SK-N-SH (cell line): ENCODE measurements around the gene REEP3. TPM values are rescaled to one million over a fixed set of nuclear protein-coding genes. Genes with fewer than 3 reads are reported as not detected.

Experiments
- CTCF ChIA-PET: fragments of 300-600, 350-600 bp; formaldehyde crosslinking; extraction: SDS; loops from one replicate; lab custom pipeline; 2021; lab: Yijun Ruan, JAX
- POLR2A ChIA-PET: fragments of 350-600 bp; sonication (Branson Sonifier 250); formaldehyde crosslinking; extraction: SDS; loops from one replicate; lab custom pipeline; 2020; ENCODE audit warnings: antibody characterized with exemption, inconsistent platforms; lab: Yijun Ruan, JAX
- DNase-seq: peaks from one replicate; pipeline ENCODE4 v3.0.0; 2012
- H2AFZ ChIP-seq: fragments of 200-600 bp; sonication (generic); 2 replicates; pipeline ENCODE4 v1.8.1; 2016; ENCODE audit warnings: antibody characterized with exemption, mild to moderate bottlenecking, low read depth
- H3F3A ChIP-seq: fragments of 200-600 bp; sonication (generic); replicated peaks from 2 replicates; pipeline ENCODE3; 2016; ENCODE audit warnings: antibody characterized with exemption, mild to moderate bottlenecking; ENCODE audit not compliant: insufficient read depth
- H3K27ac ChIP-seq, 2 experiments: fragments of 200-500 bp in 1 of 2; fragments of 200-600 bp in 1 of 2; sonication (Bioruptor generic) in 1 of 2; sonication (generic), shearing (Covaris generic) in 1 of 2; 2 replicates each; pipeline versions ENCODE4 v1.5.1 to v1.6.1; 2014 to 2016; ENCODE audit warnings: low read depth in 2 of 2, inconsistent platforms in 1 of 2, low read length in 1 of 2, mild to moderate bottlenecking in 1 of 2, mixed read lengths in 1 of 2
- H3K27me3 ChIP-seq: fragments of 200-600 bp; sonication (generic), shearing (Covaris generic); 2 replicates; pipeline ENCODE4 v1.6.1; 2016; ENCODE audit warnings: mixed run types; ENCODE audit not compliant: insufficient read depth
- H3K36me3 ChIP-seq, 2 experiments: fragments of 200-500 bp in 1 of 2; fragments of 200-600 bp in 1 of 2; sonication (Bioruptor generic) in 1 of 2; sonication (generic) in 1 of 2; replicated peaks in 1 of 2; 2 replicates each; pipeline versions ENCODE3 to v1.5.1; 2014 to 2016; ENCODE audit warnings: low read length in 1 of 2, mild to moderate bottlenecking in 1 of 2; ENCODE audit not compliant: insufficient read depth in 2 of 2, control insufficient read depth in 1 of 2
- H3K4me1 ChIP-seq, 2 experiments: fragments of 200-500 bp in 1 of 2; fragments of 200-600 bp in 1 of 2; sonication (Bioruptor generic) in 1 of 2; sonication (generic), shearing (Covaris generic) in 1 of 2; 2 replicates each; pipeline versions ENCODE4 v1.5.1 to v1.6.1; 2014 to 2016; ENCODE audit warnings: low read depth in 1 of 2, low read length in 1 of 2, mixed run types in 1 of 2; ENCODE audit not compliant: insufficient read depth in 2 of 2, control insufficient read depth in 1 of 2
- H3K4me2 ChIP-seq: fragments of 200-600 bp; sonication (generic), shearing (Covaris generic); 2 replicates; pipeline ENCODE4 v1.6.1; 2017; ENCODE audit warnings: mixed run types
- H3K4me3 ChIP-seq, 2 experiments: fragments of 200-500 bp in 1 of 2; fragments of 200-600 bp in 1 of 2; sonication (Bioruptor generic) in 1 of 2; sonication (generic), shearing (Covaris generic) in 1 of 2; 2 replicates each; pipeline versions ENCODE4 v1.5.1 to v1.8.1; 2014 to 2016; ENCODE audit warnings: low read depth in 2 of 2, inconsistent platforms in 1 of 2, low read length in 1 of 2, mild to moderate bottlenecking in 1 of 2, mixed read lengths in 1 of 2, moderate library complexity in 1 of 2
- H3K79me2 ChIP-seq: fragments of 200-600 bp; sonication (generic); 2 replicates; pipeline ENCODE4 v1.8.1; 2017; ENCODE audit warnings: mild to moderate bottlenecking; ENCODE audit not compliant: insufficient read depth
- H3K9ac ChIP-seq: fragments of 200-600 bp; sonication (generic); 2 replicates; pipeline ENCODE4 v1.6.1; 2017; ENCODE audit warnings: mixed run types
- H3K9me2 ChIP-seq: fragments of 200-600 bp; sonication (generic); 2 replicates; pipeline ENCODE4 v1.6.1; 2017; ENCODE audit warnings: mixed run types
- H3K9me3 ChIP-seq: fragments of 200-600 bp; sonication (generic); 2 replicates; pipeline ENCODE4 v1.6.1; 2017; ENCODE audit warnings: mixed run types, mild to moderate bottlenecking, moderate library complexity
- H4K20me1 ChIP-seq: fragments of 200-600 bp; sonication (generic); 2 replicates; pipeline ENCODE4 v1.6.1; 2017; ENCODE audit warnings: mild to moderate bottlenecking, mixed run types; ENCODE audit not compliant: insufficient read depth
- CHD2 ChIP-seq: fragments of 150-350 bp; IDR thresholded peaks from 2 replicates; pipeline ENCODE4 v1.6.1; 2018; ENCODE audit warnings: low read length; ENCODE audit not compliant: partially characterized antibody
- ELF1 ChIP-seq: IDR thresholded peaks from 2 replicates; pipeline ENCODE4 v1.4.0; 2012
- GABPA ChIP-seq: IDR thresholded peaks from 2 replicates; pipeline ENCODE4 v1.4.0; 2012; ENCODE audit warnings: low read depth, mild to moderate bottlenecking
- JUND ChIP-seq: IDR thresholded peaks from 2 replicates; pipeline ENCODE4 v1.4.0; 2012
- POLR2AphosphoS5 ChIP-seq: IDR thresholded peaks from 2 replicates; pipeline ENCODE4 v1.6.1; 2012; ENCODE audit warnings: low read depth, low read length
- RCOR1 ChIP-seq: fragments of 150-350 bp; IDR thresholded peaks from 2 replicates; pipeline ENCODE4 v1.6.1; 2017; ENCODE audit warnings: antibody characterized with exemption, low read length
- SIN3A ChIP-seq: IDR thresholded peaks from 2 replicates; pipeline ENCODE4 v1.6.1; 2012; ENCODE audit warnings: low read depth, mild to moderate bottlenecking, low read length, moderate library complexity, borderline replicate concordance
- whole genome bisulfite sequencing: methylation state at CpG from one replicate; pipeline ENCODE4 v1.1.6; 2017; ENCODE audit warnings: low lambda C conversion rate; 5-methylcytosine and 5-hydroxymethylcytosine counted together
- polyA plus RNA-seq, 3 experiments: library from polyadenylated mRNA; depleted of rRNA; stranded (reverse); fragments of >200 nt; gene quantifications; 2 replicates each; pipeline ENCODE4 v1.2.3, GENCODE V29; 2012
- TF ChIP-seq, protein P1 (sequence below): IDR thresholded peaks from 2 replicates; pipeline ENCODE4 v1.6.1; 2012; ENCODE audit warnings: mild to moderate bottlenecking, low read depth, low read length, moderate library complexity
- TF ChIP-seq, protein P2 (sequence below): IDR thresholded peaks from 2 replicates; pipeline ENCODE4 v1.4.0; 2012; ENCODE audit warnings: low read depth, borderline replicate concordance

REEP3 gene
- polyA plus RNA-seq, 1 of the 3 experiments (the other 2 are of a cell fraction), result 7.6 TPM

- peaks cover 20% of the 10 kb centered on the region for H3F3A ChIP-seq
- H3K27me3 ChIP-seq, result no peaks in the 10 kb centered on the region
- TF ChIP-seq RCOR1 (no peak), JUND (0 out of 2 replicates have a peak, but pooled peaks have one; percentile 6)
- H3K79me2 ChIP-seq, result peaks cover 40% of the 10 kb centered on the region; the same call in 1 of the 2 replicates
- peaks cover 0 to 5% of the 10 kb centered on the region in 2 experiments for H3K36me3 ChIP-seq
- H3K4me2 ChIP-seq, result no peak overlapping the region
- H3K27ac ChIP-seq, result peak overlapping the region in 1 of 2 experiments; percentile 77; a peak in 2 of 4 replicates
- ChIA-PET POLR2A (interaction anchor here (0.9 to 1.3 kb wide), 2 partner anchors 22 to 169 kb away, joined by 3 read pairs; partner anchors contain the start of gene REEP3), CTCF (interaction anchor here (1.3 to 6.5 kb wide), 3 partner anchors 11 to 177 kb away, joined by 3 to 36 read pairs (median 4); no protein-coding TSS in a partner anchor)
- H3K9ac ChIP-seq, result no peak overlapping the region
- H3K9me2 ChIP-seq, result no peaks in the 10 kb centered on the region
- H3K9me3 ChIP-seq, result no peaks in the 10 kb centered on the region
- 52% methylated on average over 5 of the region's 5 CpGs for WGBS
- H3K4me1 ChIP-seq, result peaks cover 10 to 38% of the 10 kb centered on the region in 2 experiments; a peak in 3 of 4 replicates
- H3K4me3 ChIP-seq, result no peak overlapping the region
- no peaks in the 10 kb centered on the region for H4K20me1 ChIP-seq
- no peak overlapping the region for H2AFZ ChIP-seq
- DNase-seq, result no peak
Measured at GRCh38 chr10:63542835-63543575, 21.8 kb downstream of the REEP3 start.

- Histone ChIP-seq H3K4me1 (peaks cover 10 to 37% of the 10 kb centered on the region in 2 experiments; a peak in 3 of 4 replicates), H2AFZ (no peak overlapping the region), H3K27me3 (no peaks in the 10 kb centered on the region), H3K9me2 (no peaks in the 10 kb centered on the region), H3K36me3 (peaks cover 0 to 5% of the 10 kb centered on the region in 2 experiments), H3K4me2 (no peak overlapping the region), H3F3A (peaks cover 20% of the 10 kb centered on the region), H3K4me3 (no peak overlapping the region), H3K27ac (peak overlapping the region in 1 of 2 experiments; percentile 77; a peak in 2 of 4 replicates), H3K79me2 (peaks cover 39% of the 10 kb centered on the region; the same call in 1 of the 2 replicates), H4K20me1 (no peaks in the 10 kb centered on the region), H3K9me3 (no peaks in the 10 kb centered on the region)
- WGBS, result 91% methylated on average over 7 of the region's 7 CpGs
- ChIA-PET POLR2A (no interaction called here), CTCF (interaction anchor here (1.3 to 6.5 kb wide), 2 partner anchors 86 to 177 kb away, joined by 4 to 36 read pairs; no protein-coding TSS in a partner anchor)
- no peak for DNase-seq
- no peak for TF ChIP-seq GABPA
- no peak for TF ChIP-seq SIN3A
- no peak for TF ChIP-seq CHD2
- TF ChIP-seq POLR2AphosphoS5, result no peak
- no peak for TF ChIP-seq ELF1
- TF ChIP-seq, protein P1, sequence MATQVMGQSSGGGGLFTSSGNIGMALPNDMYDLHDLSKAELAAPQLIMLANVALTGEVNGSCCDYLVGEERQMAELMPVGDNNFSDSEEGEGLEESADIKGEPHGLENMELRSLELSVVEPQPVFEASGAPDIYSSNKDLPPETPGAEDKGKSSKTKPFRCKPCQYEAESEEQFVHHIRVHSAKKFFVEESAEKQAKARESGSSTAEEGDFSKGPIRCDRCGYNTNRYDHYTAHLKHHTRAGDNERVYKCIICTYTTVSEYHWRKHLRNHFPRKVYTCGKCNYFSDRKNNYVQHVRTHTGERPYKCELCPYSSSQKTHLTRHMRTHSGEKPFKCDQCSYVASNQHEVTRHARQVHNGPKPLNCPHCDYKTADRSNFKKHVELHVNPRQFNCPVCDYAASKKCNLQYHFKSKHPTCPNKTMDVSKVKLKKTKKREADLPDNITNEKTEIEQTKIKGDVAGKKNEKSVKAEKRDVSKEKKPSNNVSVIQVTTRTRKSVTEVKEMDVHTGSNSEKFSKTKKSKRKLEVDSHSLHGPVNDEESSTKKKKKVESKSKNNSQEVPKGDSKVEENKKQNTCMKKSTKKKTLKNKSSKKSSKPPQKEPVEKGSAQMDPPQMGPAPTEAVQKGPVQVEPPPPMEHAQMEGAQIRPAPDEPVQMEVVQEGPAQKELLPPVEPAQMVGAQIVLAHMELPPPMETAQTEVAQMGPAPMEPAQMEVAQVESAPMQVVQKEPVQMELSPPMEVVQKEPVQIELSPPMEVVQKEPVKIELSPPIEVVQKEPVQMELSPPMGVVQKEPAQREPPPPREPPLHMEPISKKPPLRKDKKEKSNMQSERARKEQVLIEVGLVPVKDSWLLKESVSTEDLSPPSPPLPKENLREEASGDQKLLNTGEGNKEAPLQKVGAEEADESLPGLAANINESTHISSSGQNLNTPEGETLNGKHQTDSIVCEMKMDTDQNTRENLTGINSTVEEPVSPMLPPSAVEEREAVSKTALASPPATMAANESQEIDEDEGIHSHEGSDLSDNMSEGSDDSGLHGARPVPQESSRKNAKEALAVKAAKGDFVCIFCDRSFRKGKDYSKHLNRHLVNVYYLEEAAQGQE, result no peak
- TF ChIP-seq, protein P2, sequence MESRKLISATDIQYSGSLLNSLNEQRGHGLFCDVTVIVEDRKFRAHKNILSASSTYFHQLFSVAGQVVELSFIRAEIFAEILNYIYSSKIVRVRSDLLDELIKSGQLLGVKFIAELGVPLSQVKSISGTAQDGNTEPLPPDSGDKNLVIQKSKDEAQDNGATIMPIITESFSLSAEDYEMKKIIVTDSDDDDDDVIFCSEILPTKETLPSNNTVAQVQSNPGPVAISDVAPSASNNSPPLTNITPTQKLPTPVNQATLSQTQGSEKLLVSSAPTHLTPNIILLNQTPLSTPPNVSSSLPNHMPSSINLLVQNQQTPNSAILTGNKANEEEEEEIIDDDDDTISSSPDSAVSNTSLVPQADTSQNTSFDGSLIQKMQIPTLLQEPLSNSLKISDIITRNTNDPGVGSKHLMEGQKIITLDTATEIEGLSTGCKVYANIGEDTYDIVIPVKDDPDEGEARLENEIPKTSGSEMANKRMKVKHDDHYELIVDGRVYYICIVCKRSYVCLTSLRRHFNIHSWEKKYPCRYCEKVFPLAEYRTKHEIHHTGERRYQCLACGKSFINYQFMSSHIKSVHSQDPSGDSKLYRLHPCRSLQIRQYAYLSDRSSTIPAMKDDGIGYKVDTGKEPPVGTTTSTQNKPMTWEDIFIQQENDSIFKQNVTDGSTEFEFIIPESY, result no peak
- TF ChIP-seq, all 33 proteins: peak for 0
- H3K9ac ChIP-seq, result no peak overlapping the region
Measured at GRCh38 chr10:63543576-63543962, 22.4 kb downstream of the REEP3 start.
